ENCODE measurements around the gene EZH2. TPM values are rescaled to one million over a fixed set of nuclear protein-coding genes. Genes with fewer than 3 reads are reported as not detected.

The EZH2 gene
- total and polyA plus RNA-seq, 2 donors (not counting 3 experiments of a cell fraction or from before 2014, with no cell fraction given) = 16.9 to 33.4 TPM

GRCh38 chr7:148871551-148871950, 12.5 kb downstream of the EZH2 start:
- BruUV-seq (replicated peaks) = no TSS peak
- H3K27ac ChIP-seq (ENCODE audit: insufficient read depth, low read depth, low read length) = no peak overlapping the region
- DNase-seq (ENCODE audit: low read depth, low spot score) (no peak), FAIRE-seq (no peak)
- no peaks in the 10 kb centered on the region for H3K9me1 ChIP-seq (replicated peaks; ENCODE audit: control insufficient read depth, extremely low read depth, insufficient read depth, low read length)
- dilution Hi-C loops (cut with MboI; ENCODE audit: extremely low pct_ligation_motif_present, low sequenced_read_pairs) = no loop called here
- intact Hi-C loops (cut with micrococcal nuclease) = no loop called here
- TF ChIP-seq POLR2A (IDR thresholded peaks at IDR 0.05; ENCODE audit: low read depth, low read length) = no peak
- no peak for TF ChIP-seq FOS (IDR thresholded peaks at IDR 0.05; ENCODE audit: borderline replicate concordance, insufficient read depth, low read length)
- no peak for TF ChIP-seq MAX (IDR thresholded peaks at IDR 0.05; ENCODE audit: insufficient read depth, insufficient read length)
- no peak for TF ChIP-seq CTCF (IDR thresholded peaks at IDR 0.05; ENCODE audit: extremely low read depth in 1 of 2, insufficient read depth in 1 of 2, low read depth in 1 of 2, low read length in 2 of 2)
- TF ChIP-seq MYC (IDR thresholded peaks at IDR 0.05; ENCODE audit: low read depth, low read length) = no peak
- no peak for TF ChIP-seq JUN (IDR thresholded peaks at IDR 0.05; ENCODE audit: borderline replicate concordance, insufficient read depth, insufficient read length, low read depth)
- TF ChIP-seq GATA2 (IDR thresholded peaks at IDR 0.05; ENCODE audit: insufficient read depth, insufficient read length, low read depth, low read length) = no peak
- TF ChIP-seq EZH2 (IDR thresholded peaks at IDR 0.05; ENCODE audit: borderline replicate concordance, low read depth, low read length, severe bottlenecking) = no peak
- no peak for TF ChIP-seq POLR2AphosphoS5 (IDR thresholded peaks at IDR 0.05; ENCODE audit: insufficient read depth, low read depth, low read length)
- POLR2A ChIA-PET = no interaction called here
- no peaks in the 10 kb centered on the region for H3K4me1 ChIP-seq (ENCODE audit: control insufficient read depth, extremely low read depth, insufficient read depth, low read length)
- H3K4me2 ChIP-seq (ENCODE audit: insufficient read depth, low read length) = no peak overlapping the region
- no peak overlapping the region for H3K4me3 ChIP-seq (replicated peaks in 1 of 3; ENCODE audit: insufficient read depth in 1 of 3, low read depth in 1 of 3, low read length in 3 of 3)
- H3K27me3 ChIP-seq (ENCODE audit: control insufficient read depth in 2 of 2, insufficient read depth in 2 of 2, low read length in 2 of 2) = no peaks in the 10 kb centered on the region
- no peaks in the 10 kb centered on the region for H3K36me3 ChIP-seq (ENCODE audit: control insufficient read depth in 2 of 2, extremely low read depth in 1 of 2, insufficient read depth in 2 of 2, low read length in 2 of 2)
- H3K9ac ChIP-seq (replicated peaks; ENCODE audit: extremely low read depth, insufficient read depth, low read length) = no peak overlapping the region
- CTCF ChIA-PET = no interaction called here
- no peaks in the 10 kb centered on the region for H3K9me3 ChIP-seq (replicated peaks; ENCODE audit: control insufficient read depth, insufficient read depth, low read length)
- no peaks in the 10 kb centered on the region for H4K20me1 ChIP-seq (replicated peaks; ENCODE audit: control insufficient read depth, extremely low read depth, insufficient read depth, low read length)
- H3K79me2 ChIP-seq (ENCODE audit: control insufficient read depth, insufficient read depth, low read length) = peaks cover 96% of the 10 kb centered on the region
- H2AFZ ChIP-seq (ENCODE audit: low read depth, low read length) = no peak overlapping the region
